Lung (tissue), 12 donors: ENCODE measurements around the gene WNT11. TPM values are rescaled to one million over a fixed set of nuclear protein-coding genes. Genes with fewer than 3 reads are reported as not detected.

Source experiments
- ATAC-seq: fragments of 200-7000 bp; cut with Tn5 transposase; one replicate; pipeline ENCODE4 v1.9.1; 2020; ENCODE audit warnings: moderate number of reproducible peaks; ENCODE audit not compliant: insufficient read depth, low FRiP score
- DNase-seq, 3 donors: peaks; one replicate each; pipeline ENCODE4 v3.0.0-alpha.2; 2013 to 2017
- H3K27ac ChIP-seq, 2 donors: one replicate each; pipeline ENCODE4 v1.5.1; 2013; ENCODE audit warnings: mild to moderate bottlenecking in 2 of 2, moderate library complexity in 2 of 2, control low read depth in 1 of 2, inconsistent platforms in 1 of 2, low read depth in 1 of 2, low read length in 1 of 2
- H3K27me3 ChIP-seq, 3 donors: one replicate each; pipeline ENCODE4 v1.5.1; 2013; ENCODE audit warnings: low read length in 2 of 3; ENCODE audit not compliant: control insufficient read depth in 3 of 3, insufficient read depth in 3 of 3
- H3K36me3 ChIP-seq, 4 donors: one replicate each; pipeline ENCODE4 v1.5.1; 2013; ENCODE audit warnings: low read length in 4 of 4, mild to moderate bottlenecking in 1 of 4, moderate library complexity in 1 of 4; ENCODE audit not compliant: control insufficient read depth in 4 of 4, insufficient read depth in 4 of 4
- H3K4me1 ChIP-seq, 5 donors: one replicate each; pipeline ENCODE4 v1.5.1; 2013; ENCODE audit warnings: low read length in 5 of 5, mild to moderate bottlenecking in 2 of 5, moderate library complexity in 1 of 5; ENCODE audit not compliant: control insufficient read depth in 5 of 5, insufficient read depth in 5 of 5
- H3K4me3 ChIP-seq: one replicate; pipeline ENCODE4 v1.5.1; 2013; ENCODE audit warnings: mild to moderate bottlenecking, control low read depth, moderate library complexity
- H3K9ac ChIP-seq, 2 donors: one replicate each; pipeline ENCODE4 v1.5.1; 2013; ENCODE audit warnings: low read length in 2 of 2, control low read depth in 1 of 2; ENCODE audit not compliant: insufficient read depth in 1 of 2
- H3K9me3 ChIP-seq, 4 donors: one replicate each; pipeline ENCODE4 v1.5.1; 2013; ENCODE audit warnings: low read length in 3 of 4, mild to moderate bottlenecking in 1 of 4, moderate library complexity in 1 of 4; ENCODE audit not compliant: control insufficient read depth in 4 of 4, insufficient read depth in 3 of 4
- WGBS, 2 donors: extraction: QIAGEN DNeasy Blood & Tissue Kit; methylation state at CpG; one replicate each; pipeline ENCODE4 v1.1.7; 2013; 5-methylcytosine and 5-hydroxymethylcytosine counted together
- polyA plus RNA-seq, 2 donors: library from polyadenylated mRNA; stranded (reverse); fragments of 200-250 nt; gene quantifications; one replicate each; pipeline ENCODE4 v1.2.1, GENCODE V29; 2013
- total RNA-seq, 2 donors: library from RNA; depleted of rRNA in 1 of 2; stranded (reverse); fragments of >200 nt in 1 of 2; gene quantifications; one replicate each; pipeline ENCODE4 v1.2.1, GENCODE V29; 2014 to 2021
- TF ChIP-seq, protein P1 (sequence below): IDR thresholded peaks from 2 replicates; pipeline ENCODE4 v1.5.1; 2012; ENCODE audit warnings: mild to moderate bottlenecking; ENCODE audit errors: control extremely low read depth, extremely low read depth
- donor health status: control.
- donor health status: control.
- donor health status: Bipolar disorder and iron deficiency.
- donor health status: healthy.
- donor health status: DM: yes; HTN: yes; CAD: no.

WNT11 gene
- total and polyA plus RNA-seq, 4 donors: 1.5 to 31.3 (median 3.6) TPM

DNA sequence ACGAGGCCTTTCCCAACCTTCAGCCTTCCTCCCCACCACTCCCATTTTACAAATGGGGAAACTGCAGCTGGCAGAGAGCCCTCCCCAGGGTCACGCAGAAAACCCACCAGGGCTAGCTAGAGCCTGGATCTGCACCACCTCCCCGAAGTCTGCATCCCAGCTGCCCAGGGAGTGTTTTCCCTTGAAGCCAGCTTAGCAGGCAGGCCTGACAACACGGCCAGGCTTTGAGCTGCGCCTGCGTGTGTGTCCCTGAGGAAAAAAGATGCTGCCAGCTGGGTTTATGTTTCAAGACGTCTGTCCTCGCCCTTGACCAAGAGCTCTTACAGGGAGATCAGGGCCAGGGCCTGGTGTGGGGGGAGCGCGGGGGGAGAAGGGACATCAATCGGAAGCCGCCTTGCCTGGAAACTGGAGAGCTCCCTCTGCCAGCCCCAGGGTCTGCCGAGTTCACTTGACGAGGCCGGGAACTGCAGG is 20.3 kb downstream of the WNT11 start:
- 67 to 72% methylated on average over 15 of the region's 15 CpGs for WGBS, 2 donors
- H3K4me1 ChIP-seq: peaks cover 3 to 44% (median 24%) of the 10 kb centered on the region in 5 donors
- ATAC-seq (no peak), DNase-seq (peak; percentile 94 to 96 (median 96))
- TF ChIP-seq, protein P1, sequence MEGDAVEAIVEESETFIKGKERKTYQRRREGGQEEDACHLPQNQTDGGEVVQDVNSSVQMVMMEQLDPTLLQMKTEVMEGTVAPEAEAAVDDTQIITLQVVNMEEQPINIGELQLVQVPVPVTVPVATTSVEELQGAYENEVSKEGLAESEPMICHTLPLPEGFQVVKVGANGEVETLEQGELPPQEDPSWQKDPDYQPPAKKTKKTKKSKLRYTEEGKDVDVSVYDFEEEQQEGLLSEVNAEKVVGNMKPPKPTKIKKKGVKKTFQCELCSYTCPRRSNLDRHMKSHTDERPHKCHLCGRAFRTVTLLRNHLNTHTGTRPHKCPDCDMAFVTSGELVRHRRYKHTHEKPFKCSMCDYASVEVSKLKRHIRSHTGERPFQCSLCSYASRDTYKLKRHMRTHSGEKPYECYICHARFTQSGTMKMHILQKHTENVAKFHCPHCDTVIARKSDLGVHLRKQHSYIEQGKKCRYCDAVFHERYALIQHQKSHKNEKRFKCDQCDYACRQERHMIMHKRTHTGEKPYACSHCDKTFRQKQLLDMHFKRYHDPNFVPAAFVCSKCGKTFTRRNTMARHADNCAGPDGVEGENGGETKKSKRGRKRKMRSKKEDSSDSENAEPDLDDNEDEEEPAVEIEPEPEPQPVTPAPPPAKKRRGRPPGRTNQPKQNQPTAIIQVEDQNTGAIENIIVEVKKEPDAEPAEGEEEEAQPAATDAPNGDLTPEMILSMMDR: no peak
- no peak overlapping the region for H3K4me3 ChIP-seq
- no peak overlapping the region for H3K9ac ChIP-seq
- H3K27me3 ChIP-seq: no peaks in the 10 kb centered on the region
- H3K9me3 ChIP-seq: no peaks in the 10 kb centered on the region
- peak overlapping the region in 1 of 2 donors; percentile 68 for H3K27ac ChIP-seq
- peaks cover 0 to 32% (median 15%) of the 10 kb centered on the region in 4 donors for H3K36me3 ChIP-seq

DNA sequence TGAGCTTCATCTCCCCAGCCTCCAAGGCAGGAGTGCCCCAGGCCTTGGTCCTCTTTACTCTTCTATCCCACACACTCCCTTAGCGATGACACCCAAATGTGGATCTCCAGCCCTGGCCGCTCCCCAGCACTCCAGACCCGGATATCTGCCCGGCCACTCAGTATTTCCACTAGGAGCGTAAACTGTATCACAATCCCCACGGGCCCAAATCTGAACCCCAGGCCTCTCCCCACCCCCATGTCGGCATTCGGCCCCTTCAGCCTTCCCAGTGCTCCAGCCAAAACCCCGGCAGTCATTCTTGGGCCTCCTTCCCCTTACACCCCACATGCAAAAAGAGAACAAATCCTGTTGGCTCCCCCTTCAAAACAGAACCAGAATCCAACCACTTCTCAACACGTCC is 20.8 kb downstream of the WNT11 start:
- Histone ChIP-seq H3K27me3 (no peaks in the 10 kb centered on the region), H3K9ac (no peak overlapping the region), H3K4me3 (no peak overlapping the region), H3K9me3 (no peaks in the 10 kb centered on the region), H3K4me1 (peaks cover 3 to 39% (median 19%) of the 10 kb centered on the region in 5 donors), H3K36me3 (peaks cover 0 to 32% (median 13%) of the 10 kb centered on the region in 4 donors), H3K27ac (peak overlapping the region in 1 of 2 donors; percentile 68)
- WGBS, 2 donors: 75 to 88% methylated on average over 10 of the region's 10 CpGs
- DNase-seq (no peak), ATAC-seq (no peak)
- TF ChIP-seq, protein P1: no peak

DNA sequence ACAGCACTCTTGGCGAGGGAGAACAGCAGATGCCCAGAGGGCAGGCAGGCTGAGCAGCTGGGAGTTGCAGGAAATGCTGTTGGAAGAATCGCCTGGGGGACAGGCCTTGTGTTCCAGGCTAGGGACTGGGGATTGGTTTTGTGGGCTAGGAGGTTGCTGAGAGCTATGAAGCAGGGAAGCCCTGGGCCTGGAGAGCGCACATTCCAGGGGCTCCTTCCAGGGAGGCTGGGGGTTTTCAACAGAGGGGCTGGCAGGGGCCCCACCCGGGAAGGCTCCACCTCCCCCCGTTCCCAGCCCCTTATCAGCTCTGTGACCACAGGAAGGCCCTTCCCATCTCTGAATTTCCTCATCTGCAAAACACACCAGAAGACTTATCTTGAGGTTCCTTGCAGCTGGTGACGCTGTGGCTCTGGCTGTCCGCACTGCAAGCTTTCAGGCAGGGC is 21.7 kb downstream of the WNT11 start:
- TF ChIP-seq, protein P1: no peak
- 12 to 37% methylated on average over 6 to 7 of the region's 7 CpGs for WGBS, 2 donors
- peaks cover 0 to 29% (median 11%) of the 10 kb centered on the region in 4 donors for H3K36me3 ChIP-seq
- no peaks in the 10 kb centered on the region for H3K27me3 ChIP-seq
- ATAC-seq: no peak
- peaks cover 3 to 33% (median 19%) of the 10 kb centered on the region in 5 donors for H3K4me1 ChIP-seq
- H3K9ac ChIP-seq: peak overlapping the region in 1 of 2 donors; percentile 23
- peak in 2 of 3 donors; percentile 45 to 55 for DNase-seq
- H3K27ac ChIP-seq: peak overlapping the region in 1 of 2 donors; percentile 4
- no peak overlapping the region for H3K4me3 ChIP-seq
- no peaks in the 10 kb centered on the region for H3K9me3 ChIP-seq

DNA sequence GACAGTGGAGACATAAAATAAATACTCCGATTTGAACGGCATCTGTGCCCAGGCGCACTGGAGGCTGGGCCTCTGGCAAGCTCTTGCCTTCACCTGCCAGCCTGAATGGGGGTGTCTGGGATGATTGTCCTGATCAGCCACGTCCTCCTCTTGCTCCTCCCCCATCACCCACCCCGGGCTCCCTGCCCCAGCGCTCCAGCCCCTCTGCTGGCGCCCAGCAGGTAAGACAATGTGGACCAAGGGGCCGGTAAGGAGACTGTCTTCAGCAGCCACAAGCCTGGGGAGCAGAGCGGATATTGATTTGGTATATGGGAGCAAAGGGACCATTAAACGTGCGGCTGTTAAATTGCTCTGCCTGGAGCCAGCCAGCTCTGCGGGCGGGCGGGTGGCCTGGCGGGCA is 24.9 kb downstream of the WNT11 start:
- Histone ChIP-seq H3K27me3 (no peaks in the 10 kb centered on the region), H3K36me3 (peaks cover 0 to 15% (median 5%) of the 10 kb centered on the region in 4 donors), H3K27ac (no peak overlapping the region), H3K9me3 (no peaks in the 10 kb centered on the region), H3K9ac (no peak overlapping the region), H3K4me1 (peaks cover 0 to 34% (median 13%) of the 10 kb centered on the region in 5 donors), H3K4me3 (no peak overlapping the region)
- no peak for ATAC-seq
- no peak for DNase-seq
- TF ChIP-seq, protein P1: no peak
- 90 to 96% methylated on average over 15 of the region's 15 CpGs for WGBS, 2 donors
